Neural progenitor cell (in vitro differentiated cells): ENCODE data around the gene ATP1A1. TPM values are rescaled to one million over a fixed set of nuclear protein-coding genes. Genes with fewer than 3 reads are reported as not detected.

Experiments
- DNase-seq: peaks from one replicate; pipeline ENCODE4 v3.0.0-alpha.2; 2016; ENCODE audit warnings: low spot score
- H2AFZ ChIP-seq: fragments of 200-600 bp; sonication (generic); replicated peaks from 2 replicates; pipeline ENCODE4 v1.6.1; 2016; ENCODE audit warnings: antibody characterized with exemption
- H3F3A ChIP-seq: fragments of 200-600 bp; sonication (generic); 2 replicates; pipeline ENCODE4 v1.6.1; 2016; ENCODE audit warnings: antibody characterized with exemption, low read depth
- H3K27ac ChIP-seq: fragments of 200-600 bp; sonication (generic); 2 replicates; pipeline ENCODE4 v1.5.1; 2016; ENCODE audit warnings: mild to moderate bottlenecking
- H3K27me3 ChIP-seq: fragments of 200-600 bp; sonication (generic); 2 replicates; pipeline ENCODE4 v1.6.1; 2016; ENCODE audit warnings: mild to moderate bottlenecking, moderate library complexity
- H3K36me3 ChIP-seq: fragments of 200-600 bp; sonication (generic); 2 replicates; pipeline ENCODE4 v1.5.1; 2016
- H3K4me1 ChIP-seq: fragments of 200-600 bp; sonication (generic); 2 replicates; pipeline ENCODE4 v1.6.1; 2016; ENCODE audit warnings: mixed run types
- H3K4me2 ChIP-seq: fragments of 200-600 bp; sonication (generic); 2 replicates; pipeline ENCODE4 v1.6.1; 2016
- H3K4me3 ChIP-seq: fragments of 200-600 bp; sonication (generic); 2 replicates; pipeline ENCODE4 v1.5.1; 2016
- H3K79me2 ChIP-seq: fragments of 200-600 bp; sonication (generic); 2 replicates; pipeline ENCODE4 v1.6.1; 2016; ENCODE audit warnings: low read depth
- H3K9ac ChIP-seq: fragments of 200-600 bp; sonication (generic); 2 replicates; pipeline ENCODE4 v1.6.1; 2016
- H3K9me3 ChIP-seq: fragments of 200-600 bp; sonication (generic); 2 replicates; pipeline ENCODE4 v1.5.1; 2016; ENCODE audit warnings: low read depth
- H4K20me1 ChIP-seq: fragments of 200-600 bp; sonication (generic); 2 replicates; pipeline ENCODE4 v1.6.1; 2016; ENCODE audit warnings: low read depth
- H3K27ac Mint-ChIP-seq: 3 replicates; pipeline ENCODE4 v1.8.0; 2021; ENCODE audit warnings: mixed read lengths
- H3K27me3 Mint-ChIP-seq: 2 replicates; pipeline ENCODE4 v1.8.0; 2022; ENCODE audit warnings: low read depth, mild to moderate bottlenecking, inconsistent platforms, moderate library complexity, mixed read lengths; ENCODE audit not compliant: insufficient read depth
- H3K36me3 Mint-ChIP-seq: 3 replicates; pipeline ENCODE4 v1.8.0; 2021; ENCODE audit warnings: mixed read lengths
- H3K4me1 Mint-ChIP-seq: 3 replicates; pipeline ENCODE4 v1.8.0; 2021; ENCODE audit warnings: mixed read lengths
- H3K4me3 Mint-ChIP-seq: 3 replicates; pipeline ENCODE4 v1.8.0; 2021; ENCODE audit warnings: mild to moderate bottlenecking, moderate library complexity, mixed read lengths
- H3K9me3 Mint-ChIP-seq: 3 replicates; pipeline ENCODE4 v1.8.0; 2020; ENCODE audit warnings: mixed read lengths
- EZH2 ChIP-seq: fragments of 200-600 bp; sonication (generic); IDR thresholded peaks from 2 replicates; pipeline ENCODE4 v1.6.1; 2017; ENCODE audit warnings: antibody characterized with exemption, mild to moderate bottlenecking, moderate library complexity
- EZH2phosphoT487 ChIP-seq: fragments of 200-600 bp; sonication (generic); IDR thresholded peaks from 2 replicates; pipeline ENCODE4 v1.6.1; 2017; ENCODE audit warnings: antibody characterized with exemption
- total RNA-seq: library from RNA; depleted of rRNA; stranded (reverse); fragments of >200 nt; gene quantifications from 2 replicates; pipeline ENCODE4 v1.2.3, GENCODE V29; 2015; ENCODE audit warnings: low replicate concordance
- TF ChIP-seq, protein P1 (sequence below): fragments of 200-600 bp; sonication (generic); IDR thresholded peaks from 2 replicates; pipeline ENCODE4 v1.5.1; 2017; ENCODE audit warnings: antibody characterized with exemption, mild to moderate bottlenecking

ATP1A1 gene
- total RNA-seq, 1 donor from 2014 or later = 61.5 TPM

- Histone ChIP-seq H3K79me2 (no peaks in the 10 kb centered on the region), H3K4me2 (no peak overlapping the region), H3K4me3 (no peak overlapping the region), H3K9ac (no peak overlapping the region), H3K27ac (no peak overlapping the region), H3F3A (no peaks in the 10 kb centered on the region), H4K20me1 (no peaks in the 10 kb centered on the region), H2AFZ (no peak overlapping the region), H3K4me1 (no peaks in the 10 kb centered on the region), H3K9me3 (no peaks in the 10 kb centered on the region), H3K36me3 (no peaks in the 10 kb centered on the region), H3K27me3 (no peaks in the 10 kb centered on the region)
- Mint-ChIP-seq H3K4me3 (no peak overlapping the region), H3K4me1 (no peaks in the 10 kb centered on the region), H3K36me3 (peaks cover 54% of the 10 kb centered on the region), H3K27ac (no peak overlapping the region), H3K9me3 (no peaks in the 10 kb centered on the region), H3K27me3 (no peaks in the 10 kb centered on the region)
- no peak for DNase-seq
- TF ChIP-seq, protein P1, sequence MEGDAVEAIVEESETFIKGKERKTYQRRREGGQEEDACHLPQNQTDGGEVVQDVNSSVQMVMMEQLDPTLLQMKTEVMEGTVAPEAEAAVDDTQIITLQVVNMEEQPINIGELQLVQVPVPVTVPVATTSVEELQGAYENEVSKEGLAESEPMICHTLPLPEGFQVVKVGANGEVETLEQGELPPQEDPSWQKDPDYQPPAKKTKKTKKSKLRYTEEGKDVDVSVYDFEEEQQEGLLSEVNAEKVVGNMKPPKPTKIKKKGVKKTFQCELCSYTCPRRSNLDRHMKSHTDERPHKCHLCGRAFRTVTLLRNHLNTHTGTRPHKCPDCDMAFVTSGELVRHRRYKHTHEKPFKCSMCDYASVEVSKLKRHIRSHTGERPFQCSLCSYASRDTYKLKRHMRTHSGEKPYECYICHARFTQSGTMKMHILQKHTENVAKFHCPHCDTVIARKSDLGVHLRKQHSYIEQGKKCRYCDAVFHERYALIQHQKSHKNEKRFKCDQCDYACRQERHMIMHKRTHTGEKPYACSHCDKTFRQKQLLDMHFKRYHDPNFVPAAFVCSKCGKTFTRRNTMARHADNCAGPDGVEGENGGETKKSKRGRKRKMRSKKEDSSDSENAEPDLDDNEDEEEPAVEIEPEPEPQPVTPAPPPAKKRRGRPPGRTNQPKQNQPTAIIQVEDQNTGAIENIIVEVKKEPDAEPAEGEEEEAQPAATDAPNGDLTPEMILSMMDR = no peak
Observed at GRCh38 chr1:116404699-116405098, 31.7 kb downstream of the ATP1A1 start.

GRCh38 chr1:116405241-116406135 lies 32.4 kb downstream of the ATP1A1 start:
- no peak overlapping the region for H3K4me3 ChIP-seq
- H3K9me3 ChIP-seq = no peaks in the 10 kb centered on the region
- no peaks in the 10 kb centered on the region for H3K27me3 Mint-ChIP-seq
- H3K4me2 ChIP-seq = no peak overlapping the region
- no peaks in the 10 kb centered on the region for H3K4me1 ChIP-seq
- H3K4me1 Mint-ChIP-seq = no peaks in the 10 kb centered on the region
- DNase-seq = no peak
- peaks cover 47% of the 10 kb centered on the region for H3K36me3 Mint-ChIP-seq
- no peak overlapping the region for H3K27ac ChIP-seq
- no peaks in the 10 kb centered on the region for H4K20me1 ChIP-seq
- H3F3A ChIP-seq = no peaks in the 10 kb centered on the region
- no peaks in the 10 kb centered on the region for H3K9me3 Mint-ChIP-seq
- no peaks in the 10 kb centered on the region for H3K79me2 ChIP-seq
- H3K36me3 ChIP-seq = no peaks in the 10 kb centered on the region
- no peak overlapping the region for H3K27ac Mint-ChIP-seq
- TF ChIP-seq EZH2phosphoT487 (no peak), EZH2 (no peak)
- TF ChIP-seq, protein P1 = no peak
- H3K9ac ChIP-seq = no peak overlapping the region
- H3K4me3 Mint-ChIP-seq = no peak overlapping the region
- no peaks in the 10 kb centered on the region for H3K27me3 ChIP-seq
- H2AFZ ChIP-seq = no peak overlapping the region

GRCh38 chr1:116407033-116407432 lies 34.0 kb downstream of the ATP1A1 start:
- no peaks in the 10 kb centered on the region for H3K27me3 ChIP-seq
- H3K36me3 ChIP-seq = no peaks in the 10 kb centered on the region

More at GRCh38 chr1:116407033-116407432, 34.0 kb downstream of the ATP1A1 start:
- Mint-ChIP-seq H3K27me3 (no peaks in the 10 kb centered on the region), H3K4me3 (no peak overlapping the region), H3K9me3 (no peaks in the 10 kb centered on the region), H3K4me1 (no peaks in the 10 kb centered on the region), H3K36me3 (peaks cover 40% of the 10 kb centered on the region), H3K27ac (no peak overlapping the region)
- Histone ChIP-seq H4K20me1 (no peaks in the 10 kb centered on the region), H3K79me2 (no peaks in the 10 kb centered on the region), H3K4me1 (no peaks in the 10 kb centered on the region), H3K9ac (no peak overlapping the region), H3K27ac (no peak overlapping the region), H3K4me2 (no peak overlapping the region), H3F3A (no peaks in the 10 kb centered on the region), H3K9me3 (no peaks in the 10 kb centered on the region), H2AFZ (no peak overlapping the region), H3K4me3 (no peak overlapping the region)
- no peak for DNase-seq
- TF ChIP-seq EZH2 (no peak), EZH2phosphoT487 (no peak)
- TF ChIP-seq, protein P1 = no peak
